GM19035 (cell line): Measurements from ENCODE around the gene RGL2.
"Not testable (repeated sequence)": the region's sequence is repeated elsewhere in the genome, so short reads cannot be mapped to it uniquely, and the experiment has no call there.

Experiments used
- ATAC-seq: cut with Tn5 transposase; IDR thresholded peaks from one replicate; pipeline ENCODE4 v1.9.1; 2021; ENCODE audit not compliant: unreplicated experiment

RGL2 gene, protein sequence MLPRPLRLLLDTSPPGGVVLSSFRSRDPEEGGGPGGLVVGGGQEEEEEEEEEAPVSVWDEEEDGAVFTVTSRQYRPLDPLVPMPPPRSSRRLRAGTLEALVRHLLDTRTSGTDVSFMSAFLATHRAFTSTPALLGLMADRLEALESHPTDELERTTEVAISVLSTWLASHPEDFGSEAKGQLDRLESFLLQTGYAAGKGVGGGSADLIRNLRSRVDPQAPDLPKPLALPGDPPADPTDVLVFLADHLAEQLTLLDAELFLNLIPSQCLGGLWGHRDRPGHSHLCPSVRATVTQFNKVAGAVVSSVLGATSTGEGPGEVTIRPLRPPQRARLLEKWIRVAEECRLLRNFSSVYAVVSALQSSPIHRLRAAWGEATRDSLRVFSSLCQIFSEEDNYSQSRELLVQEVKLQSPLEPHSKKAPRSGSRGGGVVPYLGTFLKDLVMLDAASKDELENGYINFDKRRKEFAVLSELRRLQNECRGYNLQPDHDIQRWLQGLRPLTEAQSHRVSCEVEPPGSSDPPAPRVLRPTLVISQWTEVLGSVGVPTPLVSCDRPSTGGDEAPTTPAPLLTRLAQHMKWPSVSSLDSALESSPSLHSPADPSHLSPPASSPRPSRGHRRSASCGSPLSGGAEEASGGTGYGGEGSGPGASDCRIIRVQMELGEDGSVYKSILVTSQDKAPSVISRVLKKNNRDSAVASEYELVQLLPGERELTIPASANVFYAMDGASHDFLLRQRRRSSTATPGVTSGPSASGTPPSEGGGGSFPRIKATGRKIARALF

DNA sequence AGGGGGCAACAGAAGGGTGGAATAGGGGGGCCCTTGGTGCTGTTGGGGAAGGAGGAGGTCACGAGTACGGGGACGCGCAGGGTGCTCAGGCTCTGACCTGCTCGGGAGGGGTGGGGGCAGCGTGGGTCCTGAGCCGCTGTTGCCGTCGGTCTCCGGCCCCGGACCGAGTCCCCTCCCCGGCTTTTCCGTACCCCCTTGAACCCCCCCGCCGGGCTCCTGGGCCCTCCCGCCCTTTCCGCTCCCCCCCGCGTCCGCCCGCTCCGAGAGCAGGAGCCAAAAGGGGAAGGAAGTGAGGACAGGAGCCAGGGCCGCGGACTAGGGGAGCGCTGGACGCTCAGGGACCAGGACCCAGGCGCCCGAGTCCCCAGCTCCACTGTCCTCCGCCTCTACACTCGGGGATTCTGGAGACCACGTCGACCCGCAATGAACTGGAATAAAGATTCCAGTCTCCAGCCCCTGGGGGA lies at the start of gene RGL2:
Gene RGL2, minus strand, starts transcription at position 170 of the 464 bp plus-strand sequence. CDS start 332 bp downstream, outside the sequence.
- peak; percentile 28 for ATAC-seq

DNA sequence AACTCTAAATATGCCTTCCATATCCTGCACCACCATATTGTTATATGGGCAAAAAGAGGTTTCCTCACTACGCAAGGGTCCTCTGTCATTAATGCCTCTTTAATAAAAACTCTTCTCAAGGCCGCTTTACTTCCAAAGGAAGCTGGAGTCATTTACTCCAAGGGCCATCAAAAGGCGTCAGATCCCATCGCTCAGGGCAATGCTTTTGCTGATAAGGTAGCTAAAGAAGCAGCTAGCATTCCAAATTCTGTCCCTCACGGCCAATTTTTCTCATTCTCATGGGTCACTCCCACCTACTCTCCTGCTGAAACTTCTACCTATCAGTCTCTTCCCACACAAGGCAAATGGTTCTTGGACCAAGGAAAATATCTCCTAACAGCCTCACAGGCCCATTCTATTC lies 49.1 kb upstream of the RGL2 start:
- no peak for ATAC-seq

DNA sequence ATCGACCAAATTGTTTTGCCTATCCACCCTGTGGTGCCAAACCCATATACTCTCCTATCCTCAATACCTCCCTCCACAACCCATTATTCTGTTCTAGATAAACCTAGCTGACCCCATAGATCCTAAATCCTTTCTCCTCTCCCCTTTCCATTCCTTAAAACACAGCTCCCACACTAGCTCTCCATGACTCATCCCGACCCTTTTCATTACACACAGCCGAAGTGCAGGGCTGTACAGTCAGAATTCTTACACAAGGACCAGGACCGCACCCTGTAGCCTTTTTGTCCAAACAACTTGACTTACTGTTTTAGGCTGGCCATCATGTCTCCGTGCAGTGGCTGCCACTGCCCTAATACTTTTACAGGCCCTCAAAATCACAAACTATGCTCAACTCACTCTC lies 48.2 kb upstream of the RGL2 start:
- not testable (repeated sequence) for ATAC-seq

DNA sequence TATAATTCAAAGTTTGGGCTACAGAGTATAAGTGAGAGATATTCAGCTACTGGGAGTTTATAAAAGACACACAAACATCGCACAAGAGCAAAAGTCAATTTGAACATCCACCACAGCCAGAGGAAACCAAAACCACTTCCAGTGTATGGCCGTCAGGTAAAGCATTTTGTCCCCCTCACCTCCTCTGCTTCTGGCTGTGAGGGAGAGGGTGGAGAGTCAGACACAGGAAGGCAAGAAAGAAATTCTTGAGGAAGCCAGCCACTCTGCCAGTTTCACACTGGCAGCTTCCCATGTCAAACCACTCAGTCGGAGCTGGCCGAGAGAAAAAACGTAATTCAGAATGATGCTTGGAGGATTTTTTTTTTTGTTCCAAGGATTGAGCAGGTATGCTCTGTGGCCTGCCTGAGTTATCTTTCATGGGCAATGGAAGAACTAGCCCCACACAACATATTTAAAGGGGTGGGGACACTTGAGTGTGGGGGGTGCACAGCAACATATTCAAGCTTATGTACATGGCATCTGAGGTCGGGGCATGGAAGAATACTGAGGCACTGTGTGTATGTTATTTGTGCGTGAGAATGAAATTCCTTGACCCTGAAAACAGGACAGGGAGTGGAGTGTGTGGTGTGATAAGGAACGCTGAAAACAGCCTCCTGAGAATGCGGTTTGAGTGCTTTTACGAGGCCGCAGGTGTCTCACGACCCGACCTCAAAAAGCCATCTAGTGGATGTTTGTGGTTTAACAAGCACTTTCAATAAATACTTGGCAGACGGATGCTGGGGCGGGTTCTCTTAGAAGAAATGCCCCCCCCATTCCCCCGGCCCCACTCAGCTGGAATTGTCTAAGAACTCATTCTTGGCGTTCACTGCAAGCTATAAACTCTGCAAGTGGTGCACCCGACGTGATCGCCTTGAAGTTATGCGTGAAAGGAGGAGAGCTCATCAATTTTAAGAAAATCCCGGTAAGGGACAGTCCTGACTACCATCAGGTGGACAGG lies 46.3 kb upstream of the RGL2 start:
- peak; percentile 35 for ATAC-seq

DNA sequence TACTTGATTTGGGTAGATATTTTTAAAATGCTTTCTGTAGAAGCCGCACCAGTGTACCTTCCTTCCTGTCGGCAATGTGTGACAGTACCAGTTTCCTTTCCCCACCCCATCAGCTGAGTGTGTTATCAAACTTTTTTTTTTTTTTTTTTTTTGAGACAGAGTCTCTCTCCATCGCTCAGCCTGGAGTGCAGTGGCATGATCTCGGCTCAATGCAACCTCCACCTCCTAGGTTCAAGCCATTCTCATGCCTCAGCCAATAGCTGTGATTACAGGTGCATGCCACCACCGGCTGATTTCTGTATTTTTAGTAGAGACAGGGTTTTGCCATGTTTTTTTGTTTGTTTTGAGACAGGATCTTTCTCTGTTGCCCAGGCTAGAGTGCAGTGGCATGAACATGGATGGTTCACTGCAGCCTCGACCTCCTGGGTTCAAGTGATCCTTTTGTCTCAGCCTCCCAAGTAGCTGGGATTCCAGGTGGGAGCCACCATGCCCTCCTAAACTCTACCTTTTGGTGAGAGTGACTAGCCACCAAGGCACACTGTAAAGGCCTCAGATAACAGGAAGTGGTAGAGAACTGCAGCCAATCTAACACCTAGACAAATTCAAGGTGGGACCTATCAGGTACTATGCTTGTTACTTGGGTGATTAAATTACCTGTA lies 45.3 kb upstream of the RGL2 start:
- ATAC-seq: peak; percentile 67

DNA sequence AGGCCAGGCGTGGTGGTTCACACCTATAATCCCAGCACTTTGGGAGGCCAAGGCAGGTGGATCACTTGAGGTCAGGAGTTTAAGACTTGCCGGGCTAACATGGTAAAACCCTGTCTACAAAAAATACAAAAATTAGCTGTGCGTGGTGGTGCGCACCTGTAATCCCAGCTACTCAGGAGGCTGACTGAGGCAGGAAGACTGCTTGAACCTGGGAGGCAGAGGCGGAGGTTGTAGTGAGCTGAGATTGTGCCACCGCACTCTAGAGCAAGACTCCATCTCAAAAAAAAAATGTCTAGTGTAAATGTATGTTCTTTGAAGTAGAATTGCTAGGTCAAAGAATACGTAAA lies 44.8 kb upstream of the RGL2 start:
- not testable (repeated sequence) for ATAC-seq

DNA sequence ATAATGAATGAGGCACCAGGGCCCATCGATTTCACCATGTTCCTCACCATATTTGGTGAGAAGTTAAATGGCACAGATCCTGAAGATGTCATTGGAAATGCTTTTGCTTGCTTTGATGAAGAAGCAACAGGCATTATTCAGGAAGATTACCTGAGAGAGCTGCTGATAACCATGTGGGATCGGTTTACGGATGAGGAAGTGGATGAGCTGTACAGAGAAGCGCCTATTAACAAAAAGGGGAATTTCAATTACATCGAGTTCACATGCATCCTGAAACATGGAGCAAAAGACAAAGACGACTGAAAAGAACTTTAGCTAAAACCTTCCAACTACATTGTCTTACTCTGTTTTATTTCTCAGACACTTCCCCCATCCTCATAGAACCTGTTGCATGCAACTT lies 40.5 kb upstream of the RGL2 start:
- no peak for ATAC-seq

DNA sequence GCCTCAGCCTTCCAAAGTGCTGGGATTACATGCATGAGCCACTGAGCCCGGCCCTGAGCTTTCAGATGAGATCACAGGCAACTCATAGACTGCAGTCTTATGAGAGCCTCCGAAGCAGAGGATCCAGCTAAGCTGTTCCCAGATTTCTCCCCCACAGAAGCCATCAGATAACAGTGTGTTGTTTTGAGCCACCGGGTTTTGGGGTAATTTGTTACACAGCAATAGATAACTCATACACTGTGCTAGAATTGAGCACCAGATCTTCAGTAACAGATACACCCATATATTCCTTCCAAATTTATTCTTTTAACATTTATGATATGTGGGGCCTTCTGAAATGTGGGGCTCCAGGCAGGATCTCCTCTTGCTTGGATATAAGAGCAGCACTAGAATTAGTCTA lies 37.8 kb upstream of the RGL2 start:
- no peak for ATAC-seq

DNA sequence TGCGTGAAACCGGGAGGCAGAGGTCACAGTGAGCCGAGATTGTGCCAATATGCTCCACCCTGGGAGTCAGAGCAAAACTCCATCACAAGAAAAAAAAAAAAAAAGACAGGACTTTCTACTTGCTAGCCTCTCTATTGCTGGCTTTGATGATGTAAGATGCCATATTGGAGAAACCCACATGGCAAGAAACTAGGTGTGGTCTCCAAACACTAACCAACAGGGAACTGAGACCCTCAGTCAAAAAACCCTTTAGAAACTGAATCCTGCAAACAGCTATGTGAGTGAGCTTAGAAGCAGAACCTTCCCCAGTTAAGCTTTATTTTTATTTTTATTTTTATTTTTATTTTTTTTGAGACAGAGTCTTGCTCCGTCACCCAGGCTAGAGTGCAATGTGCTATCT lies 37.2 kb upstream of the RGL2 start:
- no peak for ATAC-seq

DNA sequence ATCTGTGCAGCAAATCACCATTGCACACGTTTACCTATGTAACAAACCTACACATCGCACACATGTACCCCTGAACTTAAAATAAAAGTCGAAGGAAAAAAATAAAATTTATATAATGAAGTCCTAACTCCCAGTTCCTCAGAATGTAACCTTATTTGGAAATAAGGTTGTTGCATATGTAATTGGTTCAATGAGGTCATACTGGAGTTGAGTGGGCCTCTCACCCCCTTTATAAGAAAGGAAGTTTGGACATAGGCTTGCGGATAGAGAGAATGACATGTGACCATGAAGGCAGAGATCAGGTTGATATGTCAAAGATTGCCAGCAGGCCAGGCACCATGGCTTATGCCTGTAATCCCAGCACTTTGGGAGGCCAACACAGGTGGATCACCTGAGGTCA lies 34.9 kb upstream of the RGL2 start:
- ATAC-seq: no peak

DNA sequence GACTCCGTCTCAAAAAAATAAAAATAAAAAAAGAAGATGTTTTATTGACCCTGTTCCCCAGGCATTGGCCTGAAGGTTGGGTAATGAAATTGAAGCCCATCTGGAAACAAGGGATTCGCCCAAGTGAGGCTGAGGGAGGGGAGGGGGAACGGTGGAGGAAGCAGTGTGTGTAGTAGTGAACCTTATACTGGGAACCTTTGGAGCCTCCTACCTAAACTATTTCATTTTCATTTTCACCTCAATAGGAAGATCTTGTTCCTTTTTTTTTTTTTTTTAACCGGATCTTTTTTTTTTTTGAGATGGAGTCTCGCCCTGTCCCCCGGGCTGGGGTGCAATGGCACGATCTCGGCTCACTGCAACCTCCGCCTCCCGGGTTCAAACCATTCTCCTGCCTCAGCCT lies 32.0 kb upstream of the RGL2 start:
- no peak for ATAC-seq

DNA sequence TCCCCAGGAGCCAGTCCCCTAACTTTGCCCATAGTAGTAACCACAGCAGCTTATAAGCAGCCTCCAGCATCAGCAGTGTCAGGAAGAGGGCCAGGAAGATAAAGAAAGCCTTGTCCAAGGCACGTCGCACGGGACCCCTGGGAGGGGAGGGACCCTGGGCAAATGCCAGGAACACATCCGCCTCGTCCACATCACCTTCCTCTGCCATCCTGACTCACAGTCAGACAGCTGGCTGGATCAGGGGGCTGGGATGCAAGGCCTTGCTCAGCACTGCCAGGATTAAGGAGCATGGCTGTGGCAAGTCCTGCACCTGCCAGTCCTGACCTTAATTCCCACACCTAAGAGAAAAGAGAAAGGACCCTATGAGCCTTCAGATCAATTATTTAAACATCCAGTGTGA lies 30.3 kb upstream of the RGL2 start:
- ATAC-seq: no peak

DNA sequence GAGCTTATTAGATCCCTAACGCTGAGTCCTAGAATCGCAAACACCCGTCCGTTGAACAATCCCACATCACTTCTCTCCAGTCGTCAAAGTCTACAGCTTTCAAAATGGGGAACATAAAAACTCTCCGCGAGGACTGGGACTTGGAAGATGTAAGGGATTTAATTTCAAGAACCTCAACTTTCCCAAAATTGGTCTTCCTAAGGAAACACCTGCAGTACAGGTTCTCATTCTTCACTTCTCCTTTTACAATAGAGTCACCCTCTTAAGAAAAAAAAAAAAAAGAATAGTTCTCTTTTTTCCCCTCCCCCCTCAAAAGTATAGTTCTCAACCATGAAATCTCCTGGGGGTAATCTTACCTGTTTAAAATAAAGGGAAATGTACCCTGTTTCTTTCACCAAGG lies 25.4 kb upstream of the RGL2 start:
- ATAC-seq: no peak

DNA sequence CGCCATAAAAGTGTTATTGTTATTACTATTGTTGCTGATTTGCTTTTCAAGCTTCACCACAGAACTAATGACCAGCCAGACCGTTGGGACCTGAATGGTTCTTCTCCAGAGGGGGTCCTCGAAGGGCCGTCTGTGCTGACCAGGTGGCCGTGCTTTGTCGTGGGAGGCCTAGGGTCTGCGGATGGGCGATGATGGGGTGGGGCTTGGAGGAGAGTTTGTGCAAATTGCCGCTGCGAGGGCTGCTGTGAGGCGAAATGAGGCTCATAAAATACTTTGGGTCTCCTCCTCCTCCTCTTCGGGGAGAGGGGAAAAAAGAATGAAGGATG lies 24.8 kb upstream of the RGL2 start:
- peak; percentile 10 for ATAC-seq

DNA sequence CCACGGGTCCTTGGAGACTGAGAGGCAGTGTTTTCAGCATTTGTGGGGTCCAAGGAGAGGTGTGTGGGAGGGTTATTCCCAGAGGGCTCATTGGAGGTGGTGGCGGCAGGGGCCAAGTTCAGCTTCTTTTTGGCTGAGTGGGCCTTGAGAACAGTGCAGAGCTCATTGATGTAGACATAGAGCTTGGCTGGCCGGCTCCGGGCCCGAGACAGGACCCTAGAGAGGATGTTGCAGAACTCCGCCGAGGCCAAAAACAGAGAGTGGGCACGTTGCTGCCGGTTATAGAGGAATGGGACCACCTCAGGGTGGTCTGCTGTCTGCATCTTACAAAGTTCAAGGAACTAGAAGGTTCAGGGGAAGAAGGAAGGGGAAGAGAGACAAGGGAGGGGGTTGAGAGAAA lies 22.5 kb upstream of the RGL2 start:
- ATAC-seq: no peak

DNA sequence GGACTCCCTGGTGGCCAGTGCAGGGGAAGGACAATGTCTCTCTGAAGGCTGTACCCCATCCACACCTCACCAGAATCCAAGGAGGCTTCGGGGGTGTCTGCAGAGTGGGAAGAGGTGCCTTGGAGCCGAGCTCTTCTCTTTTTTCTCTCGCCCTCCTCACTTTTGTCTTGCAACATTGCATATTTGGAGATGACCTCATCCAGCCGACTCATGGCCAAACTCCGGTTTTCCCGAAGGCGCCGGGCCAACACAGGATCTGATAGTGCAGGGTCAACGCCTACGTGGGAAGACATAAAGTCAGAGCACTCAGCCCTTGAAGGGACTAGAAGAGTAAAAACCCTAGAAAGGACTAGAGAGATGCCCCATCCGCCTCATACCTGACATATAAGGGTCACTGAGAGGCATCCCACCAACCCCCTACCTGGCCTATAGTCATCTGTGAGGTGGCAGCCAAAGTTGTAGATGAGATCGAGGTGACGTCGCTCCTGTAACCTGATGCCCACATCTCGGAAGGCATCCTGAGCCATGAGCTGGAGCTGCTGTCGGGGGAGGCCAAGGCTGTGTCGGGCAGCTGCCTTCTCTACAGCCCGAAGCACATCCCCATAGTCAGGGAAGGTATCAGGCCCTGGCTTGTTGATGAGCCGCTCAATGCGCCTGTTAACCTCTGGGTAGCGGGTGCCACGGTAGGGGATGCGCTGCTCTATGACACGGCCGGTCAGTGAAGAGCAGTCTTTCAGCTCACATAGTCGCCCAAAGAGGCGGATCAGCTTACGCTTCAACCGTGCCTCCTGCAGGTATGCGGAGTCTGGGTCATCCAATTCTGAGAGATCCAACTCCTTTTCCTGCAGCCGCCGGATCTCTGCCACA lies 21.8 kb upstream of the RGL2 start:
- no peak for ATAC-seq

DNA sequence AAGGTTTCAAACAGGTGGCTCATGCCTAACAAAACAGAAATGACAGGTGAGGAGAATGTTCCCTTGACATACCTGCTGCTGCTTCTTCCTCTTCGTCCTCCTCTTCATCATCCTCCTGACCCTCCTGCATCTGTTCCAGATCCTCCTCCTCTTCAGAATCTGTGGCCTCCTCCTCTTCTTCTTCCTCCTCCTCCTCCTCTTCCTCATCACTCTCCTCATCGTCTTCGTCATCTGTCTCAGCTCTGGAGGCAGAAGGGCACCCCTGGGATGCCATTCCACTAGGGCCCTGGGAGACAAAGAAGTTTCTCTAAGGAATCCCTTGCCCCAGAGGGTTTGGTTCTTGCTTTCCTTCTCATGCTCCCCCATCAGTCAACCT lies 21.2 kb upstream of the RGL2 start:
- ATAC-seq: no peak

DNA sequence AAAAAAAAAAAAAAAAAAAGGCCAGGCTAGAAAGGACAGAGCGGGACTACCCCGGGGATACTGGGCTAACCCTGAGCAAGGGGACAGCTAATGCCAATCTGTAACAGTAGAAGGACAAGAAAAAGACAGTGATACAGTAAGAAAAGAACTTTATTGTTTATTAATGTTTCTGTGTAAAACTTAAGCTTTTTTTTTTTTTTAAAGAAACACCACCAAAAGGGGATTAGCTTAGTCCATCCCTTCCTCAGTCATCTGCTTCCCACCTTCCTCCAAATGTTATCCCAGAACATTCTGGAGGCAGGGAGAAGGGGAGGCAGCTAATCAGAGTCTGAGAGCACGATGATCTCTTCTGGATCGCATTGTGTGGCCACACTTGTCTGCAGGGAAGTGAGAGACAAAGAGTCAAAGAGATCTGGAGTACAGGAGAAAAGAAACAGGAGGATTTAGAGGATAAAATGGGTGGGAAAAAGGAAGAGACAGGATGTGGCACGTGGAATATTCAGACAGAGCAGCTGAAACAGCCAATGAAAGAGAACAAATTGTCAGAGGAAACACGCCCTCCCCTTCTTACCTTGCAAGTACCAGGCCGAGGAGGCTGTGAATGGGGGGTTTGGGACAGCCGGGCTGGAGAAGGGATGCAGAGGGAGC lies 19.8 kb upstream of the RGL2 start:
- ATAC-seq: no peak

DNA sequence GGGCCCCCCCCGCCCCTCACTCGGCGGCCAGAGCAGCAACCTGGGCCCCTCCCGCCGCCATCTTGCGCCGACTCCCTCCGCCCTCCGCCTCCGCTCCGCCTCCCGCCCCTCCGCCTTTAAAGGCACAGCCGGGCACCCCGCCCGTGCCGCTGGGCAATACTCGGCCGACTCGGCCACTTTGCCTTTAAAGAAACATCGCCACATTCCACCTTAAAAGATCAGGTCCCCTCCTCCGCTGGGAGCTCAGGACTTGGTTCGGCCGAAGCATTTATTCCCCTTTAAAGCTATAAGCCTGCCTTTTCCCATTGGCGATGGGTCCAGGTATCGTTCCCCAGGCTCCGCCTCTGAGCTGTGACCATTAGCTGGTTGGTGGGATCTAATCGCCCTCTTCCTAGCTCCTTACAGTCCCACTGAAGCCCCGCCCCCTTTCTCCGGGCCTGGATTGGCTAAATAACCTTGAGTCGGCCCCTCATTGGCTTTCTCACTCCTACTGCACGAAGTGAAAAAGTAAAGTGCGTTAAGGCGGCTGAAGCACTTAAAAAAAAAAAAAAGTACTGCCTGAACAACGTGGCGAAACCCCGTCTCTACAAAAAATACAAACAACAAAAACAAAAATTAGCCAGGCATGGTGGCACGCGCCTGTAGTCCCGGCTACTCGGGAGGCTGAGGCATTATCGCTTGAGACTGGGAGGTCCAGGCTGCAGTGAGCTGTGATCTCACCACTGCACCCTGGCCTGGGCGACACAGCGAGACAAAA lies 19.1 kb upstream of the RGL2 start, which contains the start of gene ZBTB22:
Gene ZBTB22, minus strand, starts transcription at position 76 of the 757 bp plus-strand sequence. CDS start 828 bp downstream, outside the sequence.
- peak; percentile 50 for ATAC-seq
